SU-DHL-6 (cell line): ENCODE data around the gene THSD4.

ENCODE experiments used
- CTCF ChIP-seq: fragments of 200-600 bp; sonication (generic); IDR thresholded peaks from one replicate; pipeline ENCODE4 v1.5.1; 2017; ENCODE audit warnings: antibody characterized with exemption, mild to moderate bottlenecking, low read length, moderate library complexity; ENCODE audit not compliant: insufficient read depth, poor library complexity, severe bottlenecking
- EZH2phosphoT487 ChIP-seq: fragments of 200-600 bp; sonication (generic), shearing (Covaris generic); conservative IDR thresholded peaks from 2 replicates; pipeline ENCODE4 v1.6.1; 2018; ENCODE audit warnings: mild to moderate bottlenecking, antibody characterized with exemption, low read length, moderate library complexity, mixed read lengths

- TF ChIP-seq CTCF (no peak), EZH2phosphoT487 (no peak)
Measured at GRCh38 chr15:71598741-71599140, 483.5 kb downstream of the THSD4 start.
